Fibroblast of lung (primary cell): ENCODE results near the gene CALB2. TPM values are rescaled to one million over a fixed set of nuclear protein-coding genes. Genes with fewer than 3 reads are reported as not detected.

ENCODE experiments used
- DNase-seq, 2 donors: peaks; one replicate each; pipeline versions ENCODE4 v3.0.0 to v3.0.0-alpha.2; 2010; ENCODE audit warnings: low read depth in 2 of 2
- H2AFZ ChIP-seq: 2 replicates; pipeline ENCODE4 v1.5.1; 2012; ENCODE audit warnings: low read length, control low read depth, inconsistent platforms
- H3K27ac ChIP-seq: 2 replicates; pipeline ENCODE4 v1.5.1; 2011; ENCODE audit warnings: low read length, control low read depth; ENCODE audit not compliant: insufficient read depth
- H3K27me3 ChIP-seq: 2 replicates; pipeline ENCODE4 v1.5.1; 2011; ENCODE audit warnings: mild to moderate bottlenecking, low read length; ENCODE audit not compliant: control insufficient read depth, insufficient read depth
- H3K36me3 ChIP-seq: 2 replicates; pipeline ENCODE4 v1.5.1; 2011; ENCODE audit warnings: low read length; ENCODE audit not compliant: control insufficient read depth, insufficient read depth
- H3K4me1 ChIP-seq: 2 replicates; pipeline ENCODE4 v1.5.1; 2011; ENCODE audit warnings: low read length; ENCODE audit not compliant: control insufficient read depth, insufficient read depth; ENCODE audit errors: extremely low read depth
- H3K4me2 ChIP-seq: 2 replicates; pipeline ENCODE4 v1.5.1; 2011; ENCODE audit warnings: low read length, control low read depth; ENCODE audit not compliant: insufficient read depth; ENCODE audit errors: extremely low read depth
- H3K4me3 ChIP-seq, 4 experiments: fragments of 200-600 bp in 1 of 4; sonication (generic) in 1 of 4; replicated peaks in 1 of 4; 2 replicates each; pipeline ENCODE4 v1.5.1; 2011 to 2016; ENCODE audit warnings: low read length in 4 of 4, low read depth in 3 of 4, mild to moderate bottlenecking in 3 of 4, control low read depth in 2 of 4, inconsistent platforms in 1 of 4, mixed read lengths in 1 of 4; ENCODE audit not compliant: insufficient read depth in 1 of 4; ENCODE audit errors: control extremely low read depth in 1 of 4
- H3K79me2 ChIP-seq: 2 replicates; pipeline ENCODE4 v1.5.1; 2012; ENCODE audit warnings: mild to moderate bottlenecking, low read length, inconsistent platforms; ENCODE audit not compliant: control insufficient read depth, insufficient read depth
- H3K9ac ChIP-seq: 2 replicates; pipeline ENCODE4 v1.5.1; 2011; ENCODE audit warnings: mild to moderate bottlenecking, low read length, control low read depth; ENCODE audit not compliant: insufficient read depth
- H3K9me3 ChIP-seq: 2 replicates; pipeline ENCODE4 v1.5.1; 2012; ENCODE audit warnings: low read depth, low read length; ENCODE audit not compliant: control insufficient read depth, insufficient read depth
- H4K20me1 ChIP-seq: 2 replicates; pipeline ENCODE4 v1.5.1; 2011; ENCODE audit warnings: low read length; ENCODE audit not compliant: control insufficient read depth, insufficient read depth; ENCODE audit errors: extremely low read depth
- CTCF ChIP-seq, 2 donors: IDR thresholded peaks in 1 of 2; conservative IDR thresholded peaks in 1 of 2; 1 replicate in 1 of 2; 2 replicates in 1 of 2; pipeline ENCODE4 v1.5.1; 2011 to 2012; ENCODE audit warnings: low read length in 2 of 2, control low read depth in 1 of 2, inconsistent platforms in 1 of 2, low read depth in 1 of 2, mild to moderate bottlenecking in 1 of 2
- EZH2 ChIP-seq: IDR thresholded peaks from 2 replicates; pipeline ENCODE4 v1.5.1; 2012; ENCODE audit warnings: low read length, control low read depth, mild to moderate bottlenecking; ENCODE audit errors: missing control alignments
- polyA plus RNA-seq, 2 donors: library from polyadenylated mRNA; depleted of rRNA in 1 of 2; stranded (reverse) in 1 of 2; unstranded in 1 of 2; fragments of >200 nt; gene quantifications; 2 replicates each; pipeline ENCODE4 v1.2.1, GENCODE V29; 2011 to 2012; ENCODE audit warnings: missing spikeins in 1 of 2
- total RNA-seq: library from RNA; depleted of rRNA; stranded (reverse); fragments of >200 nt; gene quantifications from 2 replicates; pipeline ENCODE4 v1.2.1, GENCODE V29; 2014

CALB2 gene
- total and polyA plus RNA-seq, 2 donors (not counting 1 experiment from before 2014, with no cell fraction given), result 0.58 to 1.3 TPM

GRCh38 chr16:71423865-71424264 is 65.3 kb downstream of the CALB2 start:
- Histone ChIP-seq H3K9me3 (no peaks in the 10 kb centered on the region), H3K4me3 (no peak overlapping the region), H2AFZ (no peak overlapping the region), H3K27ac (no peak overlapping the region), H3K36me3 (no peaks in the 10 kb centered on the region), H3K27me3 (peaks cover 7% of the 10 kb centered on the region), H3K79me2 (no peaks in the 10 kb centered on the region), H3K4me1 (no peaks in the 10 kb centered on the region), H3K9ac (no peak overlapping the region), H4K20me1 (no peaks in the 10 kb centered on the region), H3K4me2 (no peak overlapping the region)
- DNase-seq, result no peak
- TF ChIP-seq EZH2 (no peak), CTCF (conservative IDR thresholded peaks at IDR 0.05 in 1 of 2, IDR thresholded peaks at IDR 0.05 in 1 of 2; ENCODE audit: low read depth in 1 of 2, low read length in 2 of 2) (no peak)

- no peaks in the 10 kb centered on the region for H3K9me3 ChIP-seq
- TF ChIP-seq CTCF (conservative IDR thresholded peaks at IDR 0.05 in 1 of 2, IDR thresholded peaks at IDR 0.05 in 1 of 2; ENCODE audit: low read depth in 1 of 2, low read length in 2 of 2) (no peak), EZH2 (no peak)
- no peak for DNase-seq
- no peak overlapping the region for H3K4me3 ChIP-seq
- no peak overlapping the region for H3K9ac ChIP-seq
- peaks cover 7% of the 10 kb centered on the region for H3K27me3 ChIP-seq
- H3K4me1 ChIP-seq, result no peaks in the 10 kb centered on the region
- H4K20me1 ChIP-seq, result no peaks in the 10 kb centered on the region
- H2AFZ ChIP-seq, result no peak overlapping the region
- no peak overlapping the region for H3K4me2 ChIP-seq
- H3K36me3 ChIP-seq, result no peaks in the 10 kb centered on the region
- no peaks in the 10 kb centered on the region for H3K79me2 ChIP-seq
- no peak overlapping the region for H3K27ac ChIP-seq
Measured at GRCh38 chr16:71424626-71425025, 66.1 kb downstream of the CALB2 start.

- no peak for DNase-seq
- no peak overlapping the region for H3K9ac ChIP-seq
Measured at GRCh38 chr16:71425746-71426068, 67.2 kb downstream of the CALB2 start.

More at GRCh38 chr16:71425746-71426068, 67.2 kb downstream of the CALB2 start:
- Histone ChIP-seq H3K27ac (no peak overlapping the region), H3K9me3 (no peaks in the 10 kb centered on the region), H3K27me3 (peaks cover 7% of the 10 kb centered on the region), H2AFZ (no peak overlapping the region), H3K4me1 (no peaks in the 10 kb centered on the region), H3K4me3 (no peak overlapping the region), H4K20me1 (no peaks in the 10 kb centered on the region), H3K79me2 (no peaks in the 10 kb centered on the region), H3K36me3 (no peaks in the 10 kb centered on the region), H3K4me2 (peak overlapping the region; percentile 78)
- TF ChIP-seq CTCF (conservative IDR thresholded peaks at IDR 0.05 in 1 of 2, IDR thresholded peaks at IDR 0.05 in 1 of 2; ENCODE audit: low read depth in 1 of 2, low read length in 2 of 2) (no peak), EZH2 (no peak)
